GM10266 (cell line): ENCODE data around the gene ZMYND19.

ENCODE experiments used
- DNase-seq: peaks from one replicate; pipeline ENCODE4 v3.0.0; 2012; ENCODE audit errors: extremely low spot score
- TF ChIP-seq, protein P1 (sequence below): IDR thresholded peaks from 2 replicates; pipeline ENCODE4 v1.5.1; 2012; ENCODE audit warnings: mild to moderate bottlenecking, low read depth; ENCODE audit not compliant: control insufficient read depth, insufficient read depth; ENCODE audit errors: missing control alignments

ZMYND19 gene

DNA sequence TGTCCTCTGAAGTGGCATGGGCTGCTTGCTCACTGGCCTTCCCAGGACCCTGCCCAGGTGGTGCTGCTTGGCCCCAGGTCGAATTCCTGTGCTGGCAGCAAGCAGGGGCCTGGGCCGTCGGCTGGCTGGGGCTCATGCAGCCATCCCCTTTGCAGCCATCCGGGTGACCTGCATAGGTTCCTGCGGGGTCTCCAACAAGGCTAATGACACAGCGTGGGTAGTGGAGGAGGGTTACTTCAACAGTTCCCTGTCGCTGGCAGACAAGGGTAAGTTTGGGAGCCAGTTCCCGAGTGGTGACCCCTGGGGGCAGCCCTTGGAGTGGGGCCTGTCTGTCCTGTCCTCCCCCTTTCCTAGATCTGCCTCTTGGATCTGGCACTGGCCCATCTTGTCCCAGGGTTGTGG is 22.4 kb upstream of the ZMYND19 start:
- TF ChIP-seq, protein P1, sequence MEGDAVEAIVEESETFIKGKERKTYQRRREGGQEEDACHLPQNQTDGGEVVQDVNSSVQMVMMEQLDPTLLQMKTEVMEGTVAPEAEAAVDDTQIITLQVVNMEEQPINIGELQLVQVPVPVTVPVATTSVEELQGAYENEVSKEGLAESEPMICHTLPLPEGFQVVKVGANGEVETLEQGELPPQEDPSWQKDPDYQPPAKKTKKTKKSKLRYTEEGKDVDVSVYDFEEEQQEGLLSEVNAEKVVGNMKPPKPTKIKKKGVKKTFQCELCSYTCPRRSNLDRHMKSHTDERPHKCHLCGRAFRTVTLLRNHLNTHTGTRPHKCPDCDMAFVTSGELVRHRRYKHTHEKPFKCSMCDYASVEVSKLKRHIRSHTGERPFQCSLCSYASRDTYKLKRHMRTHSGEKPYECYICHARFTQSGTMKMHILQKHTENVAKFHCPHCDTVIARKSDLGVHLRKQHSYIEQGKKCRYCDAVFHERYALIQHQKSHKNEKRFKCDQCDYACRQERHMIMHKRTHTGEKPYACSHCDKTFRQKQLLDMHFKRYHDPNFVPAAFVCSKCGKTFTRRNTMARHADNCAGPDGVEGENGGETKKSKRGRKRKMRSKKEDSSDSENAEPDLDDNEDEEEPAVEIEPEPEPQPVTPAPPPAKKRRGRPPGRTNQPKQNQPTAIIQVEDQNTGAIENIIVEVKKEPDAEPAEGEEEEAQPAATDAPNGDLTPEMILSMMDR: no peak

DNA sequence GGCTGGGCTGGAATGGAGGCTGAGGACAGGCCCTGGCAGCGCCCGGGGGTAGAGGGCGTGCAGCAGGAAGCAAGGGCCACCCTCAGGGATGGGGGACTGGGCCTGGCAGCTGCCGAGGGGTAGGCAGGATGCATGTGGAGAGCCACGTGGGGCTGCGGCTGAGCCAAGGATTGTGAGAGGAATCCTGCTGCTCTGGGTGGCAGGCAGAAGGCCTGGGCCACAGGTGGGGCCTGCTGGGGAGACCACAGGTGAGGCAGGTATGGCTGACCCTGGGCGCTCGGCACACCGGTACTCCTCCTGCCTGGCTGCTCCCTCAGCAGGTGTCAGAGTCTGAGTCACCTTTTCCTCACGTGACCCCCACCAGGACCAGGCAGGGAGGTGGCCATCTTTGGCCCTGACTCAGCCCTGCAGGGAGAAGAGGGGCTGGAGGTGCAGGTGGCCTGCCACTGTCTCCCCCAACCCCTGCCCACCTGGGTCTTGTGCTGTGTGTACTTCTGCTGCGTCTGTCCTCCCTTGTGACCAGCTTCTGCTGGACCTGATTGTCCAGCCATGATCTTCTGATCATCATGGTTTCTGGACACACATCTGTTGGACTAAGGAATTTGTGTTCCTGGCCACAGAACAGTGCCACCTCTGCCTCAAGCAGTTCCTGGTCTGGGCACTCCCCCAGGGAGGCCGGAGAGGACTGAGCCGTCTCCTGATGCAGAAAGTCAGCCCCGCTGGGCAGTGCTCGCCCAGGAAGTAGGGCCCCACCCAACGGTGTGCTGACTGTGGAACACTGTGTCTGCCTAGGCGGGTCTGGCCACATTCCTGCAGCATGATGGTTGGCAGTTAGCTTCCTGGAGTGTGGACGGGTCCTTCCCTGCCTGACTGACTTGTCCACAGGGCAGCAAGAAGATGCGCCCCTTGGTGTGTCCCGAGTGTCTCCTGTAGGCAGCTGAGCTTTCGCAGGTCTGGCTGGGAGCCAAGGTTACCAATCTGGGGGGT is 21.6 kb upstream of the ZMYND19 start:
- TF ChIP-seq, protein P1: no peak
- DNase-seq: no peak

More for the DNA sequence above, 22.4 kb upstream of the ZMYND19 start:
- no peak for DNase-seq

DNA sequence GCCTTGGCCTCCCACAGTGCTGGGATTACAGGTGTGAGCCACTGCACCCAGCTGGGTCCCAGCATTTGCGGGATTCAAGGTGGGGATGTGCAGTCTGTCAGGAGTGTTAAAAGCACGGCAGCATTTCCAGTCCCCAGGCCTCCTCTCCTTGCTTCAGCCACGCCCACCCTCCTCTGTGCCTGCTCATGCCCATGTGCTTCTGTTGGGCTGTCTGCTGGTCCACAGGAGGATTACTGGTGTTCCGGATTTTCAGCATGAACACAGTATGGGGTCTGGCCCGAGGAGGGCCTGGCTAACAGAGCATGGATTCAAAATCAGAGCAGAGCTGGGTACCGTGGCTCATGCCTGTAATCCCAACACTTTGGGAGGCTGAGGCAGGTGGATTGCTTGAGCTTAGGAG is 20.6 kb upstream of the ZMYND19 start:
- TF ChIP-seq, protein P1: no peak
- no peak for DNase-seq

DNA sequence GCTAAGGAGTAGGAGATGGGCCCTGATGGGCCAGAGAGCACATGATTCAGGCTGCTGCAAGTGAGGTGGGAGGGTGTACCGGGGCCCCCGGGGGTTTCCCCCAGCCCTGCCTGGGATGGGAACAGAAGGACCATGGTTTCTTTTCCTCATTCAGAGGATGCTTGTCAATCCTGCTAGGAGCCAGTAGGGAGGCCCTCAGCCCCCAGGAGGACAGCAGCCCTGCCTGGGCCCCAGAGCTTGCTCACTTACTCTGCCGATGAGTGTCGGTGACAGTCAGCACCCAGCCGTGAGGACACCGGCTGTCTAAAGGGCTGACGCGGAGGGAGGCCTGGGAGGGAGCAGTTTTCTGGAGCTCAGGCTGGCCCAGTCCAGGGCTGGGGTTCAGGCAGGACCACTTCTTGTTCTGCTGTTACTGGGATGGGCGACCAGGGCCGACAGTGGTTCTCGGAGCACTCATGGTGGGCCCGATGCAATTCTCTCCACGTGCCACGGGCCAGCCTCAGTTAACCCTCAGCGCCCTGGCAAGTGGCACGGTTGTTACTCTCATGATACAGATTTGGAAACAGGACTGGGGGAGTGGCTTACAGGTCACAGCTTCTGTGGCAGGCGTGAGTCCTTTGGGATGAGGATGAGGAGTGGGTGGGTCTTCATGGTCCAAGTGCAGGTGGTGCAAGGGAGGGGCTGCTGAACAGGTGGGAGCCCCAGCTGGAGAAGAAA is 17.0 kb upstream of the ZMYND19 start:
- TF ChIP-seq, protein P1: no peak
- no peak for DNase-seq

DNA sequence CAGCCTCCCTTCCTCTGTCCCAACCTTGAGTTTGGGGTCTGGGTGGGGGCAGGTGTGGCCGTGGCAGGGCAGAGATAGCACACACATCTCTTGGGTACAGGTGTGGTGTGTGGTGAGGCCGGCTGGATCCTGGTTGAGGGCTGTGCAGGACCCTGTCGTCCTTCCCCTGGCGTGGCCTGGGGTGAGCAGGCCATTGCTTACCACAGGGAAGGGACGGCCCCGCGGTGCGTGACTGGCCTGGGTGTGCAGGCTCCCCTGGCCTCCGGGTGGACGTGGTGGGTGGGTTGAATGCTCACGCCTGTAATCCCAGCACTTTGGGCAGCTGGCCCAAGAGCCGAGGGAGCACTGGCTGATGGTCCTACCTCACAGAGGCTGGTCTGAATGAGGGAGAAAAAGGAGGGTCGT is 16.4 kb upstream of the ZMYND19 start:
- TF ChIP-seq, protein P1: no peak
- no peak for DNase-seq

DNA sequence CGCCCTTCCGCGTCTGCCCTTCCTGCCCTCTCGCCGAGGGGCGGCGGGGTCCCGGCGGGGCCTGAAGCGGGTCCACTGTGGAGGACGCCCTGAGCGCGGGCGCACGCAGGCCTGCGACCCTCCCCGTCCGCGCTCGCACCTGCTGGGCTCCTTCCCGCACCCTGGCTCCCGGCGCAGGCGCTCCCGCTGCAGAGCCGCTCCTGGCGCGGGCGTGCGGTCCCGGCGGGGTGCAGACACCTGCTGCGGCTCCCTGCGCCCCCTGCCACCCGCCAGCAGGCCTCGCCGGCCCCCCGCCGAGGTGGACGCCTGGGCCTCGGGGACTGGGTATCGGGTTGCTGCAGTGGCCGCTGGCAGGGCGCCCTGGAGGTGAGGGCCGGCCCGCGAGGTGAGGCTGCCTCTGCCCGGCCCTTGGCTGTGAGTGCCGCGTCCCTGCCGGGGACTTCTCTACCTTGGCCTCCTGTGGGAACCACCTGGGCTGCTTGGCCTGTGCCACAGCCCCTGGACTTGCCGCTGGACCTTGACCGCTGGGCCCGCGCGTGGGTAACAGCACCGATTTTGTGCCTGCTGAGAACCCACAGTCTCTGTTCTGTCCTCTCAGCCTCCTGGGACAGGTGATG is 15.8 kb upstream of the ZMYND19 start:
- no peak for DNase-seq
- TF ChIP-seq, protein P1: no peak
